Stimulated activated CD4-positive, alpha-beta T cell treated with anti-CD3 and anti-CD28 coated beads, Interleukin-1b, Interleukin-23, amount 100 ng/mL, for 1 hour (primary cell): Measurements from ENCODE around the gene TRPM2.
A peak's percentile ranks its signal among the peaks of the same experiment; 100 is the strongest.
"Not testable (repeated sequence)": the region's sequence is repeated elsewhere in the genome, so short reads cannot be mapped to it uniquely, and the experiment has no call there.

Source experiments
- DNase-seq, 2 donors: peaks; one replicate each; pipeline ENCODE4 v3.0.0-alpha.2; 2020; ENCODE audit warnings: low read depth in 2 of 2

Gene TRPM2

DNA sequence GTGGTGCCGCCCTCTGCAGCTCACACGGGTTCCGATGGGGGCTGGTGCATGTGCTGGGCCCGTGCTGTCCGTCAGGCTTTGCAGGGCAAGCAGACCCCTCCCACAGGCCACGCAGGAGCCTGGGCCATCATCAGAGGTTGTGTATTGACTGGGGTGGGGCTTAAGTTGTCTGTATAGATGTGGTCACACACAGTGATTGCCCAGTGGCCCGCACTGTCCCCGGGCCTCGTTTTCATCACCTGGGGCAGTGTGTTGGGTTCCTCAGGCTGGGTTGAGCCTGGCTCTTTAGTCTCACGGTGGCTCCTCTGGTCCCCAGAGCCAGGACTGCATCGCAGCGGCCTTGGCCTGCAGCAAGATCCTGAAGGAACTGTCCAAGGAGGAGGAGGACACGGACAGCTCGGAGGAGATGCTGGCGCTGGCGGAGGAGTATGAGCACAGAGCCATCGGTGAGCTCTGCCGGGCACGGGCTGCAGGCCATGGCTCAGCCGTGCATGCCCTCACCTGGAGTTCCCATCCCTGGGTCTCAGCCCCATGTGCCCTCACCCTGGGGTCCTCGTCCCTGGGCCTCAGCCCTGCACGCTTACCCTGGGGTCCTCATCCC lies 44.1 kb downstream of the TRPM2 start:
- no peak for DNase-seq

GRCh38 chr21:44398499-44398898 lies 45.1 kb downstream of the TRPM2 start:
- no peak for DNase-seq

- no peak for DNase-seq
These were observed 45.9 kb downstream of the TRPM2 start for GRCh38 chr21:44399151-44399954.

DNA sequence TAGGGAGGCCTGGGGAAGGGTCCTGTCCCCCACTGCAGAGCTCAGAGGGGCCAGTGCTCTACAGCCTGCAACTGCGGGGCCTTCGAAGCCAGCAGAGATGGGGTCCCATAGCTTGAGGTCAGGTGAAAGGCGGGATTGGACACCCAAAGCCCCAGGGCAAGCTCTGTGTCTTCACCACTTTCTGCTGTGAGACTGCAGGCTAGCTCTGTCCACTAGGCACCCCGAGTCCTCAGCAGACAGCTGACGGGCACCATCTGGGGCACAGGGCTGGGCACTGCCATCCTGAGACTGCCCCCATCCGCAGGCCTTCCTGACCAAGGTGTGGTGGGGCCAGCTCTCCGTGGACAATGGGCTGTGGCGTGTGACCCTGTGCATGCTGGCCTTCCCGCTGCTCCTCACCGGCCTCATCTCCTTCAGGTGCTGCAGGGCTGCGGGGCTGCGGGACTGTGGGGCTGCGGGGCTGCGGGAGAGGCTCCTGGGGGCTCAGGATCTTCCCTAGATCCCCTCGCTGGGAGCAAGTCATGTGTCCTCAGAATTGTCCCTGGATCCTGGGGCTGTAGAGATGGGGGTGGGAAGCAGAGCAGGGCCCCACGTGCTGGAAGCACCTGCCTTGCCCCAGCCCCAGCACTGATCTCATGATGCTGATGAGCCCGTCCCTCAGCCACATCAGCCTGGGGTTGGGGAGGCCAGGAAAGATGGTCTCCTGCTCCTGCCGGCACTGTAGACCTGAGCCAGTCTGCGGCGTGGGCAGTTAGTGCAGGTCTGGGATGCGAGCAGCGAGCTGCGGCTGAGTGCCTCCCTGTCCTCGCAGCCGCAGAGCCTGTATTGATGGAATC lies 46.8 kb downstream of the TRPM2 start:
- DNase-seq = no peak

- no peak for DNase-seq
These were observed 47.5 kb downstream of the TRPM2 start for GRCh38 chr21:44400791-44401385.

- DNase-seq = no peak
These were observed 48.2 kb downstream of the TRPM2 start for GRCh38 chr21:44401386-44402160.

DNA sequence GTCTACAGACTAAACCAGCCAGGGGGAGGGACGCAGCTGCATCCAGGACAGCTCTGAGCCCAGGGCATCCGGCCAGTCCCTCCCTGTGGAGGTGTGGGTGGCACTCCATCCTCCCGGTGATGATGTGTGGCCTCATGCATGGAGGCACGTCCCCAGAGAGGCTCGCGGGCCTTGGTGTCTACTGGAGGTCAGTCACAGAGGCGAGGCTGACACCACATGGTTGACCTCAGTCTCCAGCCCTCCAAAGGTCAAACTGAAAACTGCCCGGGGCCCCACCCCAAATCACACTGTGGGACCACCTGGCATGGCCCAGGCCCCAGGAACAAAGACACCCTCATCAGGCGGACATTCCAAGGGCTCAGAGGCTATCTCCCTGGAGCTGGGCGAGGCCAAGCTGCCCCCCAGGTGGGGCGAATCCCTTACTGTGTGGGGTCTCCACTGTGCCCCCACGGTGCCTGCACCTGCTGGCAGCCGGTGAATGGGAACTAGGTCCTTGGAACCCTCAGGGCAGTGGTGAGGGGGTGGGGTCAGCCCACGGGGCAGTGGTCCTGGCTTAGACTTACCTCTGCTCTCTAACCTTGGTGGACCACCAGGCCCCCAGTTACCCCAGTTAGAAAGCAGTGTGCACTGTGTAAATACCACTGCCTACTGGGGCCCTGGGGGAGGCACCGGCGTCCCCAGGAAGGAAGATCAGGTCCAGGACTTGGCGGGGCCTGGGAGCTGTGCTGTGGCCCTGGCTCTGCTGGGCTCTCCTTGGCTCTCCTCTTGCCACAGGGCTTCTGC lies 49.1 kb downstream of the TRPM2 start:
- DNase-seq = no peak

DNA sequence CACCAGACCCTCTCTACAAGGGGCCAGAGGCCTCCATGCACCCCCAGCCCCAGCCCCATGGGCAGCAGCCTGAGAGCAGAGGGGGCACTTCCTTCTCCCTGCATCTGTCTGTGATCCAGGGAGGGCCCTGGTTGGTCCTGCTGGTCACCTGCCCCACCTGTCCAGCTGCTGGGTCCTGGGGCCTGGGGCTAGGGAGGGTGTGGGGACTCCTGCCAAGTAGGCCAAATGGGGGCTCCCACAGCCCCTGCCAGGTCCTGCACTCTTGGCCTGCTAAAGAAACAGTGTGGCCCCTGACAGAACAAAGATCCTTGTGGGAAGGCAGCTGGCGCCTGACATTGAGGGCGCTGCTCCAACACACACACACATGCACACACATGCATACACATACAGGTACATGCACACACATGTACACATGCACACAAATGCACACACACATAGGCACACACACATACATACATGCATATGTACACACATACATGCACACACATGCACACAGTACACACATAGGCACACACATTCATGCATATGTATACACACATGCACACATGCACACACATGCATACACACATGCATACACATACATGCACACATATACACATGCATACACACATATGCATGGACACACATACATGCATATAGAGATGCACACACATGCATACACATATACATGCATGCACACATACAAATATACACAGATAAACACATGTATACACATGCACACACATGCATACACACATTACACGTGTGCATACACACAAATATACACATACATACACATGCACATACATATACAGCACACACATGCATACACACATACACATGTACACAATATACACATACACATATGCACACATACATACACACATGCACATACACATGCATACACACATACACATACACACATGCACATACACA lies 49.9 kb downstream of the TRPM2 start:
- no peak for DNase-seq

DNA sequence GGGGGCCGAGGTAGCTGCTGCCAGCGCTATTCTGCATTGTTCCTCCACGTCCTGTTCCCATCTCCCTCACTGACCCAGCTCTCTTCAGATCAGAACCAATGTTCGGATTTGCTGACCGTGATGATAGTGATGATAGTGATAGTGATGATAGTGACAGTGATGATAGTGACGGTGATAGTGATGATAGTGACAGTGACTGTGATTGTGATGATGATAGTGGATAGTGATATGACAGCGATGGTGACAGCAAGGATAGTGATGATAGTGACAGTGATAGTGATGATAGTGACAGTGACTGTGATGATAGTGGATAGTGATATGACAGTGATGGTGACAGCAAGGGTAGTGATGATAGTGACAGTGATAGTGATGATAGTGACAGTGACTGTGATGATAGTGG lies 51.1 kb downstream of the TRPM2 start:
- DNase-seq = not testable (repeated sequence)

- no peak for DNase-seq
These were observed 51.9 kb downstream of the TRPM2 start for GRCh38 chr21:44405091-44405947.

DNA sequence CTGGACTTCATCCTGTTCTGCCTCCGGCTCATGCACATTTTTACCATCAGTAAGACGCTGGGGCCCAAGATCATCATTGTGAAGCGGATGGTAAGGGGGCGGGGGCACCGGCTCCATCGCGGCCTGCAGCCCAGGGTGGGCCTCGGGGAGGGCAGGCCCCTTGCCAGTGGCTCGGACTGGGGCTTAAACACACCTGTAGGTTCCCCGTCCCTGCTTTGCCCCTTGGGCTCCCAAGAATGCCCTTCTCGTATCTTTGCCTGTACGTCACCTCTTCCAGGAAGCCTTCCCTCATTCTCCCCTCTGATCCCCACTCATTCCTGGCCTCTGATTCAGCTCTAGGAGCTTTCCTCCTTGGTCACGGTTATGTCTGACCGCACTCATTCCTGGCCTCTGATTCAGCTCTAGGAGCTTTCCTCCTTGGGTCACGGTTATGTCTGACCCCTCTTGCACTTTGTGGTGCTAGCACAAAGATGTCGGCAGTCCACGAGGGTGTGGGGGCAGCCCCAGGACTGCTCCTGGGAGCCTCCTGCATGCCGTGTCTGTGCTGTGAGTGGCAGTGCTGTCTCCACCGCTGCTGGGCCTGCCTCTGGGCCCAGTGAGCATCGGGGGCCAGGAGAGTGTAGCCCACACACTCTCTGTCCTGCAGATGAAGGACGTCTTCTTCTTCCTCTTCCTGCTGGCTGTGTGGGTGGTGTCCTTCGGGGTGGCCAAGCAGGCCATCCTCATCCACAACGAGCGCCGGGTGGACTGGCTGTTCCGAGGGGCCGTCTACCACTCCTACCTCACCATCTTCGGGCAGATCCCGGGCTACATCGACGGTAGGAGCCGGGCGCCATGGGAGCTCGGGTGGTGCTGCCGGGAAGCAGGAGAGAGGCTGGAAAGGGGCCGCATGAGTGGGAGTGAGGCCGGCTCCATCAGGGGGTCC lies 52.8 kb downstream of the TRPM2 start:
- no peak for DNase-seq

GRCh38 chr21:44406953-44407352 lies 53.5 kb downstream of the TRPM2 start:
- no peak for DNase-seq

GRCh38 chr21:44407493-44407892 lies 54.1 kb downstream of the TRPM2 start:
- peak in 1 of 2 donors; percentile 10 for DNase-seq

DNA sequence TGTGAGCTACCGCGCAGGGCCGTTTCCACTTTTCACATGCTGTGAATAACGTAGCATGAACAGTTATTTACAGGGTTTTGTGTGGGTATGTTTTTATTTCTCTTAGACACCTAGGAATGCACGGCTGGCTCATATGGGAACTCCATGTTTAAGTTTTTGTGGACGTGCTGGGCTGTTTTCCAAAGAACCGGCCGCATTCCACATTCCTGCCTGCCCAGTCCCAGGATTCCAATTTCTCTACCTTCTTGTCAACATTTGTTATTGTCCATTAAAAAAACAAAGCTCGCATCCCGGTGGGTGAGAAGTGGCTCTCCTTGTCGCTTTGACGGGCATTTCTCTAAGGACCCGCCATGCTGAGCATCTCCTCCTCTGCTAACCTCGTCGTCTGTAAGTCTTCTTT lies 54.8 kb downstream of the TRPM2 start:
- DNase-seq = no peak

- no peak for DNase-seq
These were observed 60.3 kb downstream of the TRPM2 start for GRCh38 chr21:44413566-44414290.

DNA sequence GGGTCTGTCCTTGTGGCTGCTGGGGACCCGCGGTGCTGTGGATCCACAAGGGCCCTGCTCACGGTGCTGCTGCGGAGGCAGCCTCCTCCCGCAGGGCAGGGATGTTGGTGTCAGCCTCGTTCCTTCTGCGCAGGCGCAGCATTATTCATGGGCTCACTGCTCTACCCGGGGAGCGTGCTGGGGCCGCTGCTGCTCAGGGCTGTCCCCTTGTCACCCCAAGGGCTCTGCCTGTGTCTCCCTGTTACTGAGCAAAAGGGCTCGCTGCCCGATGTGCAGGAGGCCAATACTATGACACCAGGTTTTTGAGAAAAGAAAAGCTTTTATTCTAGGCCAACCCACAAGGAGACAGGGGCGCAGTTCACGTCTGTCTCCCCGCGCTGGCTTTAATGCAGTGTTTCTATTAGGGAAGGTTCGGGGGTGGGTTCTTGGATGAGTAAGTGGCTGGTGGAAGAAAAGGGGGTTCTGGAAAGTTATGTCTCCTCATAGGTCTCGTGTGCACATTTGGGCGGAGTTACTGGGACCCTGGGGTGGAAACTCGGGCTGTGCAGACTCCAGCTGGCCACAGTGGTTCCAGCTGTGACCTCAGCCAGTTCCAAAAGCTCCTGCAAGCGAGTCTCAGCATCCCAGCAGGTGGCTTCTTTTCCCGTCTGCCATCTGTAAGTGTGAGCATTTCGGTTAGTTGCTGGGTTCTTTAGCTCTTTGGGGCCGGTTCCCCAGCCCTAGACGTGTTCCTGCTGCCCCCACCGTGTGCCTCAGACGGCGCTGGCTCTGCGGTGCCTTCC lies 61.1 kb downstream of the TRPM2 start:
- DNase-seq = no peak
